ENCODE measurements around the gene MYL4. TPM values are rescaled to one million over a fixed set of nuclear protein-coding genes. Genes with fewer than 3 reads are reported as not detected.

MYL4 gene
- total and polyA plus RNA-seq, 4 donors, result 0.49 to 9.0 (median 0.56) TPM

DNA sequence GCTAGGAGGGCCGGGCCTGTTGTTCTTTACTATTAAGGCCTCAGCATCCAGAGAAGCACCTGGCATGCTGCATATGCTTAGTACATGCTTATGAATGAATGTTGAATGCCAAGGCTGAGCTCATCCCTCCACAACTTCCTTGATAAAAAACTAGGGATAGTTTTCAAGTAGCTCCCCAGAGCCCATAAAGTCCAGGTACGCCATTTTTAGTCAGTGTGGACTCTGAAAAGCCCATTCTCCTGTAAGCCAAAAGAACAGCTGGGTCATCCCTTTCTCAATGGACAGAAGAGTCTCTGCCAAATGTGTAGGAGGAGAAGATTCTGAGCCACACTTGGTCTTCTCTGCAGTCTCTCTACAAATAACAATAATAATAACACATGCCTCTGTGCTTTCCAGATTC lies 35.5 kb downstream of the MYL4 start:
- ATAC-seq (ENCODE audit: insufficient read depth, low FRiP score) (no peak), DNase-seq (no peak)
- no peak overlapping the region for H3K9ac ChIP-seq (ENCODE audit: insufficient read depth in 1 of 2, low read length in 2 of 2)
- H3K36me3 ChIP-seq (ENCODE audit: control insufficient read depth in 4 of 4, insufficient read depth in 4 of 4, low read length in 4 of 4), result no peaks in the 10 kb centered on the region
- peaks cover 0 to 11% (median 7%) of the 10 kb centered on the region in 5 donors for H3K4me1 ChIP-seq (ENCODE audit: control insufficient read depth in 5 of 5, insufficient read depth in 5 of 5, low read length in 5 of 5)
- H3K27ac ChIP-seq (ENCODE audit: low read depth in 1 of 2, low read length in 1 of 2), result no peak overlapping the region
- 91 to 96% methylated on average over 2 of the region's 2 CpGs for WGBS, 2 donors
- no peaks in the 10 kb centered on the region for H3K27me3 ChIP-seq (ENCODE audit: control insufficient read depth in 3 of 3, insufficient read depth in 3 of 3, low read length in 2 of 3)
- TF ChIP-seq, protein P1, sequence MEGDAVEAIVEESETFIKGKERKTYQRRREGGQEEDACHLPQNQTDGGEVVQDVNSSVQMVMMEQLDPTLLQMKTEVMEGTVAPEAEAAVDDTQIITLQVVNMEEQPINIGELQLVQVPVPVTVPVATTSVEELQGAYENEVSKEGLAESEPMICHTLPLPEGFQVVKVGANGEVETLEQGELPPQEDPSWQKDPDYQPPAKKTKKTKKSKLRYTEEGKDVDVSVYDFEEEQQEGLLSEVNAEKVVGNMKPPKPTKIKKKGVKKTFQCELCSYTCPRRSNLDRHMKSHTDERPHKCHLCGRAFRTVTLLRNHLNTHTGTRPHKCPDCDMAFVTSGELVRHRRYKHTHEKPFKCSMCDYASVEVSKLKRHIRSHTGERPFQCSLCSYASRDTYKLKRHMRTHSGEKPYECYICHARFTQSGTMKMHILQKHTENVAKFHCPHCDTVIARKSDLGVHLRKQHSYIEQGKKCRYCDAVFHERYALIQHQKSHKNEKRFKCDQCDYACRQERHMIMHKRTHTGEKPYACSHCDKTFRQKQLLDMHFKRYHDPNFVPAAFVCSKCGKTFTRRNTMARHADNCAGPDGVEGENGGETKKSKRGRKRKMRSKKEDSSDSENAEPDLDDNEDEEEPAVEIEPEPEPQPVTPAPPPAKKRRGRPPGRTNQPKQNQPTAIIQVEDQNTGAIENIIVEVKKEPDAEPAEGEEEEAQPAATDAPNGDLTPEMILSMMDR (IDR thresholded peaks at IDR 0.05; ENCODE audit: control extremely low read depth, extremely low read depth), result no peak
- no peak overlapping the region for H3K4me3 ChIP-seq
- H3K9me3 ChIP-seq (ENCODE audit: control insufficient read depth in 4 of 4, insufficient read depth in 3 of 4, low read length in 3 of 4), result no peaks in the 10 kb centered on the region

DNA sequence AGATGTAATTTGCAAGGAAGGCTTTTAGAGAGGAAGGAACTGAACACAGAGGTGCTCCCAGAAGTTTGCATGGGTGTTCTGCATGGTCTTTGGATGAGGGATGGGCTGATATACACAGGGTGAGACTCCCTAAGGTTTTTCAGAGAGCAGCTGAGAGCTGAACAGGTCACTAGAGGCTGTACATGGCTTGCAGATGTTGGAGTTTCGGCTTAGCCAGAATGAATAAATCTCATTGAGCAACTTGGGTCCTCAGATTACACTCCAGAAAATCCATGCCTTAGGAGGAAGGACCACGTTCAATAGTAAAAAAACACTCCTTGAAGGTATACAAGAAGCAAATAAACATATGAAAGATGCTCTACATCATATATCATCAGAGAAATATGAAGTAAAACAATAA lies 37.0 kb downstream of the MYL4 start:
- Histone ChIP-seq H3K4me3 (no peak overlapping the region), H3K36me3 (ENCODE audit: control insufficient read depth in 4 of 4, insufficient read depth in 4 of 4, low read length in 4 of 4) (no peaks in the 10 kb centered on the region), H3K4me1 (ENCODE audit: control insufficient read depth in 5 of 5, insufficient read depth in 5 of 5, low read length in 5 of 5) (no peaks in the 10 kb centered on the region), H3K9ac (ENCODE audit: insufficient read depth in 1 of 2, low read length in 2 of 2) (no peak overlapping the region), H3K9me3 (ENCODE audit: control insufficient read depth in 4 of 4, insufficient read depth in 3 of 4, low read length in 3 of 4) (no peaks in the 10 kb centered on the region), H3K27me3 (ENCODE audit: control insufficient read depth in 3 of 3, insufficient read depth in 3 of 3, low read length in 2 of 3) (no peaks in the 10 kb centered on the region), H3K27ac (ENCODE audit: low read depth in 1 of 2, low read length in 1 of 2) (no peak overlapping the region)
- ATAC-seq (ENCODE audit: insufficient read depth, low FRiP score) (no peak), DNase-seq (no peak)
- TF ChIP-seq, protein P1 (IDR thresholded peaks at IDR 0.05; ENCODE audit: control extremely low read depth, extremely low read depth), result no peak
- WGBS, 2 donors, result 75 to 86% methylated on average over 2 of the region's 2 CpGs

DNA sequence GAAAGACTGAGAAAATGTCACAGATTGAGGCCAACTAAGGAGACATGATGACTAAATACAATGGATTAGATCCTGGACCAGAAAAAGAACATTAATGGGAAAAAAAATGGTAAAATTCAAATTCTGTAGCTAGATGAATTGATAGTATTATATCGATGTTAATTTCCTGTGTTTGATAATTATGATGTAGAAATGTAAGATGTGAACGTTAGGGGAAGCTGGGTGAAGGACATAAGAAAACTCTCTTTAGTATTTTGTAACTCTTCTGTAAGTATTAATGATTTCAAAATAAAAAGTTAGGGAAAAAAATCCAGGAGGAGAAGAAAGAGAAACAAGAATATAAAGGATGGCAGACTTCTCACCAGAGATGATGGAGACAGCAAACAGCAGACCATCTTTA lies 41.7 kb downstream of the MYL4 start:
- H3K9me3 ChIP-seq (ENCODE audit: control insufficient read depth in 4 of 4, insufficient read depth in 3 of 4, low read length in 3 of 4), result no peaks in the 10 kb centered on the region
- 58 to 84% methylated on average over 2 of the region's 2 CpGs for WGBS, 2 donors
- H3K4me3 ChIP-seq, result no peak overlapping the region
- H3K4me1 ChIP-seq (ENCODE audit: control insufficient read depth in 5 of 5, insufficient read depth in 5 of 5, low read length in 5 of 5), result peaks cover 0 to 11% (median 4%) of the 10 kb centered on the region in 5 donors
- H3K27me3 ChIP-seq (ENCODE audit: control insufficient read depth in 3 of 3, insufficient read depth in 3 of 3, low read length in 2 of 3), result peaks cover 0 to 12% (median 7%) of the 10 kb centered on the region in 3 donors
- TF ChIP-seq, protein P1 (IDR thresholded peaks at IDR 0.05; ENCODE audit: control extremely low read depth, extremely low read depth), result no peak
- no peaks in the 10 kb centered on the region for H3K36me3 ChIP-seq (ENCODE audit: control insufficient read depth in 4 of 4, insufficient read depth in 4 of 4, low read length in 4 of 4)
- no peak for ATAC-seq (ENCODE audit: insufficient read depth, low FRiP score)
- H3K9ac ChIP-seq (ENCODE audit: insufficient read depth in 1 of 2, low read length in 2 of 2), result no peak overlapping the region
- H3K27ac ChIP-seq (ENCODE audit: low read depth in 1 of 2, low read length in 1 of 2), result no peak overlapping the region
- no peak for DNase-seq

DNA sequence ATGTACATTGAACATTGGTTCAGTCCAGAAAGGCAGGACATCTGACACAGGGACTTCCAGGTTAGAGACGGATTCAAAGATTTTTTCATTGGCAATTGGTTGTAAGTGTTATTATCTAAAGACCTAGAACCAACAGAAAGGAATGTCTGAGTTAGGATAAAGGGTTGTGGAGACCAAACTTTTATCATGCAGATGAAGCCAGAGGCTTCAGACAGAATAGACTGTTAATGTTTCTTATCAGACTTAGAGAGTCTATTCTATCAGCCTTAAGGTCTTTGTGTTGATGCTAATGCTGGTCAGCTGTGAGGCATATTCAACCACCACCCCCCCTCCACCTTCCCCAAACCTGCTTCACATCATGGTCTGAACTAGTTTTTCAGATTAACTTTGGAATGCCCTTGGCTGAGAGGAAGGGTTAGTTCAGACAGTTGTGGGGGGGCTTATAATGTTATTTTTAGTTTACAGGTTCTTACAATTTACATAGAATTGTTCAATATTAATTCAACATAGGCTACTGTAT lies 42.3 kb downstream of the MYL4 start:
- Histone ChIP-seq H3K9me3 (ENCODE audit: control insufficient read depth in 4 of 4, insufficient read depth in 3 of 4, low read length in 3 of 4) (no peaks in the 10 kb centered on the region), H3K9ac (ENCODE audit: insufficient read depth in 1 of 2, low read length in 2 of 2) (no peak overlapping the region), H3K36me3 (ENCODE audit: control insufficient read depth in 4 of 4, insufficient read depth in 4 of 4, low read length in 4 of 4) (no peaks in the 10 kb centered on the region), H3K4me1 (ENCODE audit: control insufficient read depth in 5 of 5, insufficient read depth in 5 of 5, low read length in 5 of 5) (peaks cover 0 to 11% (median 4%) of the 10 kb centered on the region in 5 donors), H3K27me3 (ENCODE audit: control insufficient read depth in 3 of 3, insufficient read depth in 3 of 3, low read length in 2 of 3) (peaks cover 0 to 15% (median 7%) of the 10 kb centered on the region in 3 donors), H3K27ac (ENCODE audit: low read depth in 1 of 2, low read length in 1 of 2) (no peak overlapping the region), H3K4me3 (no peak overlapping the region)
- DNase-seq, result no peak
- ATAC-seq (ENCODE audit: insufficient read depth, low FRiP score), result no peak
- WGBS, 2 donors, result 95% methylated on average over 1 of the region's 1 CpG
- TF ChIP-seq, protein P1 (IDR thresholded peaks at IDR 0.05; ENCODE audit: control extremely low read depth, extremely low read depth), result no peak

All from lung (tissue), 12 donors.